Heart right ventricle (tissue), 16 donors: ENCODE results near the gene LUZP2. TPM values are rescaled to one million over a fixed set of nuclear protein-coding genes. Genes with fewer than 3 reads are reported as not detected.

Experiments used
- ATAC-seq, 8 donors: fragments of 200-7000 bp; cut with Tn5 transposase; one replicate each; pipeline ENCODE4 v1.9.1; 2020; ENCODE audit warnings: mild to moderate bottlenecking in 8 of 8, moderate library complexity in 8 of 8, moderate number of reproducible peaks in 1 of 8
- DNase-seq, 2 donors: peaks; one replicate each; pipeline ENCODE4 v3.0.0-alpha.2; 2020
- H3K27ac ChIP-seq, 10 donors: fragments of 200-600 bp; sonication (generic) in 2 of 10; one replicate each; pipeline versions ENCODE4 v1.5.0 to v1.8.0; 2020 to 2022; ENCODE audit warnings: mild to moderate bottlenecking in 3 of 10
- H3K27me3 ChIP-seq, 7 donors: fragments of 200-600 bp; one replicate each; pipeline ENCODE4 v1.8.0; 2021 to 2022; ENCODE audit warnings: mild to moderate bottlenecking in 2 of 7
- H3K36me3 ChIP-seq, 9 donors: fragments of 200-600 bp; sonication (generic) in 1 of 9; one replicate each; pipeline versions ENCODE4 v1.5.0 to v1.8.0; 2020 to 2022; ENCODE audit warnings: mild to moderate bottlenecking in 2 of 9
- H3K4me1 ChIP-seq, 9 donors: fragments of 200-600 bp; sonication (generic) in 1 of 9; one replicate each; pipeline versions ENCODE4 v1.5.0 to v1.8.0; 2020 to 2022; ENCODE audit warnings: mild to moderate bottlenecking in 4 of 9
- H3K4me3 ChIP-seq, 10 donors: fragments of 200-600 bp; sonication (generic) in 2 of 10; one replicate each; pipeline versions ENCODE4 v1.5.0 to v1.8.0; 2020 to 2022; ENCODE audit warnings: mild to moderate bottlenecking in 7 of 10, moderate library complexity in 2 of 10
- H3K9me3 ChIP-seq, 11 donors: fragments of 200-600 bp in 10 of 11; sonication (generic) in 2 of 11; one replicate each; pipeline versions ENCODE4 v1.5.0 to v1.8.0; 2013 to 2022; ENCODE audit warnings: mild to moderate bottlenecking in 2 of 11, control low read depth in 1 of 11, moderate library complexity in 1 of 11
- CTCF ChIP-seq, 9 donors: fragments of 200-600 bp; sonication (generic) in 2 of 9; IDR thresholded peaks; one replicate each; pipeline versions ENCODE4 v1.5.0 to v1.8.0; 2021 to 2022; ENCODE audit warnings: antibody characterized with exemption in 9 of 9, mild to moderate bottlenecking in 5 of 9, moderate library complexity in 1 of 9
- WGBS, 2 donors: extraction: QIAGEN DNeasy Blood & Tissue Kit; methylation state at CpG; one replicate each; pipeline ENCODE4 v1.1.7; 2013; ENCODE audit warnings: inconsistent platforms in 1 of 2; 5-methylcytosine and 5-hydroxymethylcytosine counted together
- intact Hi-C, 10 donors: fragments of 100-400 bp; cut with DNase I; formaldehyde crosslinking; loops; one replicate each; pipeline versions ENCODE4 v1.11.1 to v1.14.2; 2022
- polyA plus RNA-seq, 2 donors: library from polyadenylated mRNA; stranded (reverse); fragments of 200-250 nt; gene quantifications; one replicate each; pipeline ENCODE4 v1.2.3, GENCODE V29; 2013
- total RNA-seq, 10 donors: library from RNA; stranded (reverse); fragmentation: NEBNext Ultra II Directional in 3 of 10; extraction: Animal tissue kit (Norgen Biotek cat#: 25700) in 3 of 10; gene quantifications; one replicate each; pipeline versions ENCODE4 v1.2.1 to v1.2.4, GENCODE V29; 2021 to 2023
- donor health status: Arrhythmogenic right ventricular cardiomyopathy.
- donor health status: ischemic (EF 13 %, LVEDD 7.1; RV severe dilation, severe dysfunction).
- donor health status: healthy with polysubstance abuse.
- donor health status: DM: no; HTN: yes; CAD: no.
- donor health status: DM: no; HTN: no; CAD: no.
- donor health status: ischemic (EF 25% LVEDD 6.9; RV normal size, moderate dysfunction).
- donor health status: ischemic (EF 25% LVEDD 5.7; RV mildly dilated, moderate dysfunction).
- donor health status: healthy.
- donor health status: DM: yes; HTN: yes; CAD: no.
- donor health status: Ischemic cardiomyopathy.
- donor health status: ischemic (EF 35%, LVEDD 5.7; RV mildly dilated, moderate dysfunction).
- donor health status: nonischemic (EF 11% LVEDD 7.7; RV severe dilation, severe dysfunction).
- donor health status: DM: yes; HTN: yes; CAD: no.
- donor health status: PGD.
- donor health status: ischemic (EF 29% LVEDD 5.4; RV normal size, mild dysfunction).
- donor health status: nonischemic (EF 23%, LVEDD 6.1; RV moderate dilation, normal function).

LUZP2 gene
- total and polyA plus RNA-seq, 12 donors, result 0.07 to 0.46 (median 0.18) TPM; not detected in 6

DNA sequence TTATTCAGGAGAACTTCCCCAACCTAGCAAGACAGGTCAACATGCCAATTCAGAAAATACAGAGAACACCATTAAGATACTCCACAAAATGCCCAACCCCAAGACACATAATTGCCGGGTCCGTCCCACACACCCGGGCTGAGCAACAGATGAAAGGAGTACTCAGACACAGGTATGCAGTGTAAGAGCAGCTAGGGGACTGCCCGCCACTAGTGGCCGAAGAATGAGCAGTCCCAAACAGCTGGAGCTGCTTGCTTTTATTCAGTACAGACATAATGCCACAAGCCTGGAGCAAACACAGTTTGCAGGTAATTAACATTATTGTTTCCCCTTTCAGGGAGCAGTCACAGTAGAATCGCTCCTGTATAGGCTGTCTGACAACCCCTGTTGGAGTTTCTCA, 364.6 kb downstream of the LUZP2 start:
- H3K9me3 ChIP-seq, result peaks cover 0 to 22% (median 10%) of the 10 kb centered on the region in 11 donors
- no peaks in the 10 kb centered on the region for H3K4me1 ChIP-seq
- no peak for DNase-seq
- no peak overlapping the region for H3K27ac ChIP-seq
- intact Hi-C loops, result no loop called here
- H3K4me3 ChIP-seq, result no peak overlapping the region
- no peaks in the 10 kb centered on the region for H3K36me3 ChIP-seq
- no peak for ATAC-seq
- TF ChIP-seq CTCF (IDR thresholded peaks at IDR 0.05), result no peak
- 93 to 95% methylated on average over 6 of the region's 6 CpGs for WGBS, 2 donors
- H3K27me3 ChIP-seq, result no peaks in the 10 kb centered on the region

GRCh38 chr11:24866743-24867142, 369.9 kb downstream of the LUZP2 start:
- no peak for ATAC-seq
- WGBS, 2 donors, result 50 to 61% methylated on average over 4 of the region's 4 CpGs
- TF ChIP-seq CTCF (IDR thresholded peaks at IDR 0.05), result no peak

DNA sequence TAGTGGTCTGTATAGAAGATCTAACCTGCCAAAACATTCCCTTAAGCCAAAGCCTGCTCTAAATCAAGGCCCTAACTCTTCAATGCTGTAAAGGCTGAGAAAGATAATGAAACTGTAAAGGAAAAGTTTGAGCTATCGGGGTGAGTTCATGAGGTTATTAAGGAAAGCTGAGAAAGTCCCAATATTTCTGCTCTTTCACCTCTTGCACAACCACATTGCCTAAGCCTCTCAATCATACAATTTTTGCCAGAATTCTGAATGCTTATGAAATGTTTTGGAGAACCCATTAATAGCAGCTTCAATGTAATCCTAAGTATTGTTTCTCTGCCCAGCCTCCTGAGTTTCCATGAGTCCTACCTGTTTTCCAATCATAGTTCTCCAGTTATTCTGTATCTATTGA, 373.2 kb downstream of the LUZP2 start:
- no peaks in the 10 kb centered on the region for H3K27me3 ChIP-seq
- 77 to 84% methylated on average over 1 of the region's 1 CpG for WGBS, 2 donors
- no peak overlapping the region for H3K27ac ChIP-seq
- no peak for DNase-seq
- intact Hi-C loops, result no loop called here
- H3K9me3 ChIP-seq, result no peaks in the 10 kb centered on the region
- no peak overlapping the region for H3K4me3 ChIP-seq
- ATAC-seq, result no peak
- H3K36me3 ChIP-seq, result no peaks in the 10 kb centered on the region
- no peak for TF ChIP-seq CTCF (IDR thresholded peaks at IDR 0.05)
- H3K4me1 ChIP-seq, result no peaks in the 10 kb centered on the region

More at GRCh38 chr11:24866743-24867142, 369.9 kb downstream of the LUZP2 start:
- Histone ChIP-seq H3K27me3 (no peaks in the 10 kb centered on the region), H3K4me1 (no peaks in the 10 kb centered on the region), H3K9me3 (peaks cover 0 to 15% (median 8%) of the 10 kb centered on the region in 11 donors), H3K4me3 (no peak overlapping the region), H3K27ac (no peak overlapping the region), H3K36me3 (no peaks in the 10 kb centered on the region)
- DNase-seq, result no peak
- intact Hi-C loops, result no loop called here

DNA sequence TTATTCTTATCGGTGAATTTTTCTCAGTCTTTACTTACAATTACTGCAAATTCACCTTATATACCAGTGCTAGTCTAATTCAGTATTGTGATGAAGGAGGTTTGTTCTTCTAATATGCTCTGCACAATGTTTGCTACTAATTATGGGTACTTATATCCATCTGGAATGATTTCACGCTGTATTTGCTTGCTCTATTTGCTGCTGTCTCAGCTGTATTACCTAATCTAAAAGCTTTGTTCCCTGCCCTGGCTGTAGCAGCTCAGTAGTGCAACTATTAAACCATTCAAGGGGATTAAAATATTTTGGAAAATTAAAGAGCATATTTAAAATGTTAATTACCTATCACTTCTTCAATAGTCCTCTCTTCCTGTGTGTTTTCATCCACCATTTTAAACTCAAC, 375.3 kb downstream of the LUZP2 start:
- Histone ChIP-seq H3K27me3 (no peaks in the 10 kb centered on the region), H3K36me3 (no peaks in the 10 kb centered on the region), H3K4me1 (no peaks in the 10 kb centered on the region), H3K9me3 (peaks cover 0 to 5% (median 0%) of the 10 kb centered on the region in 11 donors), H3K27ac (no peak overlapping the region), H3K4me3 (no peak overlapping the region)
- WGBS, 2 donors, result 86 to 96% methylated on average over 2 of the region's 2 CpGs
- TF ChIP-seq CTCF (IDR thresholded peaks at IDR 0.05), result no peak
- ATAC-seq (no peak), DNase-seq (no peak)
- intact Hi-C loops, result no loop called here
